Measurements from ENCODE around the gene SPC25.

GRCh38 chr2:168852481-168852880 is 37.7 kb downstream of the SPC25 start:
- TF ChIP-seq THAP8 (CRISPR knock-in tag; IDR thresholded peaks at IDR 0.05; ENCODE audit: borderline replicate concordance): no peak
- TF ChIP-seq ZBTB21 (CRISPR knock-in tag; IDR thresholded peaks at IDR 0.05): no peak
- TF ChIP-seq KDM1A (CRISPR knock-in tag; IDR thresholded peaks at IDR 0.05): no peak
- no peak for TF ChIP-seq TBP (CRISPR knock-in tag; IDR thresholded peaks at IDR 0.05)
- no peak for TF ChIP-seq ZNF7 (CRISPR knock-in tag; IDR thresholded peaks at IDR 0.05)

Data from HepG2 (cell line).